Fibroblast of lung (primary cell): ENCODE measurements around the gene AOC1.

ENCODE experiments used
- EZH2 ChIP-seq: IDR thresholded peaks from 2 replicates; pipeline ENCODE4 v1.5.1; 2012; ENCODE audit warnings: low read length, control low read depth, mild to moderate bottlenecking; ENCODE audit errors: missing control alignments
- TF ChIP-seq, protein P1 (sequence below), 2 donors: IDR thresholded peaks in 1 of 2; conservative IDR thresholded peaks in 1 of 2; 1 replicate in 1 of 2; 2 replicates in 1 of 2; pipeline ENCODE4 v1.5.1; 2011 to 2012; ENCODE audit warnings: low read length in 2 of 2, control low read depth in 1 of 2, inconsistent platforms in 1 of 2, low read depth in 1 of 2, mild to moderate bottlenecking in 1 of 2

DNA sequence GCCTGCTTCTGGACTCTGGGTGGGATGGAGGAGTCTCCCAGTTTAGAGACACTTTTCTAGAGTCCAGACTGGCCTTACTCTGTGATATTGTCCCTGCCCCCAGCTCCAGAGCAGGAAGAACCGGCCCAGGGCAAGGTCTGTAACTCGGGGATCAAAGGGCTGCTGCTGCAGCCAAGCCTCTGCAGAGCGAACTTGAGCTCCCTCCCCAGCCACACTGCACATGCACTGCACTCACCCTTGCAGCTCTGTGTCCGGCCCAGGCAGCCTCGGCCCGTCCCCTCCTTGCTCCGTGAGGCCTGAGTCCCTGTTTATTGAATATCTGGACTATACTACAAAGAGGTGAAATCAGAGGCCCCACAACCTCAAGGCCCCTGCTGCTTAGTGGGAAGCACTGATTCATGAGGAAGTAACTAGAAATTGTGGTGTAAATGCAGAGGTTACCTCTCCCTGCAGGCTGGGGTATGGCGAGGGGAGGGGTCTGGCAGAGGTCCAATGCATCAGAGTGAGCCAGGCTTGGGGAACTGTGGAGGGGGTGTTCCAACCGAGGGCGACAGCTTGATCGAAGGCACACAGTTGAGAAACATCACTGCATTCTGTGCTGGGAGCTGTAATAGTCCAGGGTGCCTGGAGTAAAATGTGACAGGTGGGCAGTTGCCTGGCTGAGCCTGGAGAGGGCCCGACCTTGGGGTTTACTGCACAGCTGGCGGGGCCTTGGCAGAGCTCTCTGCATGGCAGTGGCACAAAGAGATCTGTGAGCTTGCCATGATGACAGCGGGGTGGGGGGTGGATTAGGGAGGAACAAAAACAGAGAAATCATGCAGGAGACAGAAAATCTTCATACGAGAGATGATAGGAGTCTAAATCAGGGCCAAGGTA is 49.1 kb downstream of the AOC1 start:
- TF ChIP-seq, protein P1, sequence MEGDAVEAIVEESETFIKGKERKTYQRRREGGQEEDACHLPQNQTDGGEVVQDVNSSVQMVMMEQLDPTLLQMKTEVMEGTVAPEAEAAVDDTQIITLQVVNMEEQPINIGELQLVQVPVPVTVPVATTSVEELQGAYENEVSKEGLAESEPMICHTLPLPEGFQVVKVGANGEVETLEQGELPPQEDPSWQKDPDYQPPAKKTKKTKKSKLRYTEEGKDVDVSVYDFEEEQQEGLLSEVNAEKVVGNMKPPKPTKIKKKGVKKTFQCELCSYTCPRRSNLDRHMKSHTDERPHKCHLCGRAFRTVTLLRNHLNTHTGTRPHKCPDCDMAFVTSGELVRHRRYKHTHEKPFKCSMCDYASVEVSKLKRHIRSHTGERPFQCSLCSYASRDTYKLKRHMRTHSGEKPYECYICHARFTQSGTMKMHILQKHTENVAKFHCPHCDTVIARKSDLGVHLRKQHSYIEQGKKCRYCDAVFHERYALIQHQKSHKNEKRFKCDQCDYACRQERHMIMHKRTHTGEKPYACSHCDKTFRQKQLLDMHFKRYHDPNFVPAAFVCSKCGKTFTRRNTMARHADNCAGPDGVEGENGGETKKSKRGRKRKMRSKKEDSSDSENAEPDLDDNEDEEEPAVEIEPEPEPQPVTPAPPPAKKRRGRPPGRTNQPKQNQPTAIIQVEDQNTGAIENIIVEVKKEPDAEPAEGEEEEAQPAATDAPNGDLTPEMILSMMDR (conservative IDR thresholded peaks at IDR 0.05 in 1 of 2, IDR thresholded peaks at IDR 0.05 in 1 of 2; ENCODE audit: low read depth in 1 of 2, low read length in 2 of 2), result no peak
- no peak for TF ChIP-seq EZH2
